GM23338 (cell line): ENCODE results near the gene DLX4. TPM values are rescaled to one million over a fixed set of nuclear protein-coding genes. Genes with fewer than 3 reads are reported as not detected.

ENCODE experiments used
- ATAC-seq: fragments of 200-7000 bp; cut with Tn5 transposase; 3 replicates; pipeline ENCODE4 v1.9.1; 2020
- DNase-seq: peaks from one replicate; pipeline ENCODE4 v3.0.0-alpha.2; 2015; ENCODE audit warnings: low spot score
- H2AFZ ChIP-seq: fragments of 200-600 bp; sonication (generic); 2 replicates; pipeline ENCODE4 v1.8.0; 2016; ENCODE audit warnings: antibody characterized with exemption, mild to moderate bottlenecking, moderate library complexity
- H3F3A ChIP-seq: fragments of 200-600 bp; sonication (generic); replicated peaks from 2 replicates; pipeline ENCODE4 v1.8.0; 2017; ENCODE audit warnings: antibody characterized with exemption, mixed run types, low read depth
- H3K27ac ChIP-seq: fragments of 200-600 bp; sonication (generic); 2 replicates; pipeline ENCODE4 v1.6.1; 2016; ENCODE audit warnings: low read depth
- H3K27me3 ChIP-seq: fragments of 200-600 bp; sonication (generic); 2 replicates; pipeline ENCODE4 v1.8.0; 2016; ENCODE audit warnings: mild to moderate bottlenecking, mixed run types, moderate library complexity; ENCODE audit not compliant: insufficient read depth
- H3K36me3 ChIP-seq: fragments of 200-600 bp; sonication (generic); 2 replicates; pipeline ENCODE4 v1.8.0; 2016; ENCODE audit warnings: mild to moderate bottlenecking; ENCODE audit not compliant: insufficient read depth
- H3K4me1 ChIP-seq: fragments of 200-600 bp; sonication (generic); 2 replicates; pipeline ENCODE4 v1.8.0; 2016; ENCODE audit warnings: mild to moderate bottlenecking, moderate library complexity; ENCODE audit not compliant: insufficient read depth
- H3K4me2 ChIP-seq: fragments of 200-600 bp; sonication (generic); 2 replicates; pipeline ENCODE4 v1.7.1; 2017; ENCODE audit warnings: mixed run types
- H3K4me3 ChIP-seq: fragments of 200-600 bp; sonication (generic); 2 replicates; pipeline ENCODE4 v1.6.1; 2016; ENCODE audit warnings: mixed run types
- H3K79me2 ChIP-seq: fragments of 200-600 bp; sonication (generic); replicated peaks from 2 replicates; pipeline ENCODE4 v1.8.0; 2017; ENCODE audit warnings: mild to moderate bottlenecking; ENCODE audit not compliant: insufficient read depth
- H3K9me2 ChIP-seq: fragments of 200-600 bp; sonication (generic); 2 replicates; pipeline ENCODE4 v1.8.0; 2017; ENCODE audit not compliant: insufficient read depth
- H4K20me1 ChIP-seq: fragments of 200-600 bp; sonication (generic); replicated peaks from 2 replicates; pipeline ENCODE4 v1.8.0; 2017; ENCODE audit warnings: mild to moderate bottlenecking; ENCODE audit not compliant: insufficient read depth
- H3K27ac Mint-ChIP-seq: 2 replicates; pipeline ENCODE4 v1.8.0; 2020; ENCODE audit warnings: inconsistent platforms, mild to moderate bottlenecking, moderate library complexity, mixed read lengths
- H3K27me3 Mint-ChIP-seq: 3 replicates; pipeline ENCODE4 v1.8.0; 2022; ENCODE audit warnings: low read depth, mild to moderate bottlenecking, moderate library complexity, mixed read lengths, inconsistent platforms; ENCODE audit not compliant: insufficient read depth, poor library complexity
- H3K36me3 Mint-ChIP-seq: 3 replicates; pipeline ENCODE4 v1.8.0; 2021; ENCODE audit warnings: low read depth, mild to moderate bottlenecking, inconsistent platforms, moderate library complexity, mixed read lengths
- H3K4me1 Mint-ChIP-seq: 3 replicates; pipeline ENCODE4 v1.8.0; 2020; ENCODE audit warnings: mild to moderate bottlenecking, inconsistent platforms, mixed read lengths
- H3K4me3 Mint-ChIP-seq: 3 replicates; pipeline ENCODE4 v1.8.0; 2021; ENCODE audit warnings: moderate library complexity, mild to moderate bottlenecking, inconsistent platforms, mixed read lengths
- H3K9me3 Mint-ChIP-seq: 3 replicates; pipeline ENCODE4 v1.8.0; 2020; ENCODE audit warnings: moderate library complexity, mild to moderate bottlenecking, inconsistent platforms, mixed read lengths
- CREB1 ChIP-seq: fragments of 250-450 bp; sonication (Bioruptor Pico); IDR thresholded peaks from 2 replicates; pipeline ENCODE4 v1.5.0; 2020; ENCODE audit warnings: low read depth, mild to moderate bottlenecking, moderate library complexity
- CTCF ChIP-seq, 2 experiments: fragments of 200-600 bp in 1 of 2; sonication (generic) in 1 of 2; conservative IDR thresholded peaks; 2 replicates each; pipeline versions ENCODE4 v1.5.1 to v1.6.1; 2016 to 2017; ENCODE audit warnings: antibody characterized with exemption in 2 of 2, low read depth in 2 of 2, mild to moderate bottlenecking in 2 of 2, moderate library complexity in 1 of 2
- ETS1 ChIP-seq: IDR thresholded peaks from 2 replicates; pipeline ENCODE4 v1.6.1; 2016; ENCODE audit warnings: antibody characterized with exemption
- EZH2 ChIP-seq: fragments of 200-600 bp; sonication (generic); IDR thresholded peaks from one replicate; pipeline ENCODE4 v1.8.0; 2017; ENCODE audit warnings: antibody characterized with exemption, mild to moderate bottlenecking, low read depth; ENCODE audit not compliant: unreplicated experiment
- JUNB ChIP-seq: IDR thresholded peaks from one replicate; pipeline ENCODE4 v1.6.1; 2016; ENCODE audit warnings: antibody characterized with exemption; ENCODE audit not compliant: unreplicated experiment
- NANOG ChIP-seq: IDR thresholded peaks from 2 replicates; pipeline ENCODE4 v1.6.1; 2016; ENCODE audit warnings: antibody characterized with exemption, borderline replicate concordance
- POLR2AphosphoS5 ChIP-seq: IDR thresholded peaks from 2 replicates; pipeline ENCODE4 v1.6.1; 2016; ENCODE audit warnings: antibody characterized with exemption, low read depth
- REST ChIP-seq: IDR thresholded peaks from one replicate; pipeline ENCODE4 v1.6.1; 2018; ENCODE audit warnings: antibody characterized with exemption; ENCODE audit not compliant: unreplicated experiment
- STAT1 ChIP-seq: IDR thresholded peaks from one replicate; pipeline ENCODE4 v1.6.1; 2016; ENCODE audit warnings: antibody characterized with exemption; ENCODE audit not compliant: unreplicated experiment
- ZNF114 ChIP-seq: fragments of 250-450 bp; sonication (Bioruptor Pico); IDR thresholded peaks from 2 replicates; pipeline ENCODE4 v1.5.0; 2020; ENCODE audit warnings: mild to moderate bottlenecking, moderate library complexity
- ZNF331 ChIP-seq: fragments of 250-450 bp; sonication (Bioruptor Pico); IDR thresholded peaks from 2 replicates; pipeline ENCODE4 v1.5.0; 2020; ENCODE audit warnings: low read depth, mild to moderate bottlenecking, moderate library complexity
- polyA plus RNA-seq: library from polyadenylated mRNA; unstranded; fragments of >200 nt; fragmentation: Nextera tagmentation; extraction: Ambion mirVana; gene quantifications from 2 replicates; pipeline ENCODE4 v1.2.1, GENCODE V29; 2016
- total RNA-seq: library from RNA; depleted of rRNA; stranded (reverse); fragments of >200 nt; shearing (Covaris generic); gene quantifications from 2 replicates; pipeline ENCODE4 v1.2.3, GENCODE V29; 2014

Gene DLX4
- total and polyA plus RNA-seq, 2 experiments from 2014 or later: 0.10 to 0.79 TPM

GRCh38 chr17:49989518-49989880, 20.5 kb downstream of the DLX4 start (continued):
- TF ChIP-seq ZNF114 (CRISPR knock-in tag) (no peak), STAT1 (no peak), ETS1 (no peak), CREB1 (CRISPR knock-in tag) (no peak)

- peaks cover 74% of the 10 kb centered on the region for H3K27me3 Mint-ChIP-seq
- DNase-seq: no peak
- TF ChIP-seq POLR2AphosphoS5 (no peak), ZNF114 (CRISPR knock-in tag) (no peak), REST (no peak), ZNF331 (CRISPR knock-in tag) (no peak), CREB1 (CRISPR knock-in tag) (no peak), ETS1 (no peak), CTCF (conservative IDR thresholded peaks at IDR 0.05; ENCODE audit: low read depth in 2 of 2) (no peak), EZH2 (no peak), NANOG (no peak), STAT1 (no peak), JUNB (no peak)
These were observed 21.3 kb downstream of the DLX4 start for GRCh38 chr17:49990331-49990730.

More at GRCh38 chr17:49990331-49990730, 21.3 kb downstream of the DLX4 start:
- Histone ChIP-seq H3K4me3 (no peak overlapping the region), H3K36me3 (no peaks in the 10 kb centered on the region), H3F3A (peaks cover 3% of the 10 kb centered on the region; the same call in 1 of the 2 replicates), H2AFZ (no peak overlapping the region), H3K4me2 (no peak overlapping the region), H4K20me1 (no peaks in the 10 kb centered on the region; the same call in 1 of the 2 replicates), H3K27ac (no peak overlapping the region), H3K4me1 (peaks cover 15% of the 10 kb centered on the region), H3K79me2 (no peaks in the 10 kb centered on the region), H3K27me3 (peaks cover 100% of the 10 kb centered on the region), H3K9me2 (no peaks in the 10 kb centered on the region)
- Mint-ChIP-seq H3K4me3 (no peak overlapping the region), H3K4me1 (peaks cover 22% of the 10 kb centered on the region), H3K27ac (no peak overlapping the region), H3K36me3 (no peaks in the 10 kb centered on the region; the same call in 2 of the 3 replicates), H3K9me3 (no peaks in the 10 kb centered on the region; the same call in 2 of the 3 replicates)
- no peak for ATAC-seq
